ENCODE data around the gene WSCD2.

The WSCD2 gene

GRCh38 chr12:108297424-108297823 lies 168.3 kb downstream of the WSCD2 start:
- no peak overlapping the region for H3K4me3 ChIP-seq (ENCODE audit: low read depth, low read length)
- TF ChIP-seq CTCF (IDR thresholded peaks at IDR 0.05; ENCODE audit: low read depth, low read length): no peak

GRCh38 chr12:108297895-108298760 lies 169.0 kb downstream of the WSCD2 start:
- no peak for TF ChIP-seq CTCF (IDR thresholded peaks at IDR 0.05; ENCODE audit: low read depth, low read length)

GRCh38 chr12:108298761-108299275 lies 169.7 kb downstream of the WSCD2 start:
- H3K4me3 ChIP-seq (ENCODE audit: low read depth, low read length): no peak overlapping the region
- TF ChIP-seq CTCF (IDR thresholded peaks at IDR 0.05; ENCODE audit: low read depth, low read length): no peak

More at GRCh38 chr12:108297895-108298760, 169.0 kb downstream of the WSCD2 start:
- H3K4me3 ChIP-seq (ENCODE audit: low read depth, low read length): no peak overlapping the region

GRCh38 chr12:108299516-108299915 lies 170.4 kb downstream of the WSCD2 start:
- no peak overlapping the region for H3K4me3 ChIP-seq (ENCODE audit: low read depth, low read length)
- no peak for TF ChIP-seq CTCF (IDR thresholded peaks at IDR 0.05; ENCODE audit: low read depth, low read length)

Measured in WI38 (cell line).